GM18873 (cell line): ENCODE data around the gene ARHGAP6.
"Not testable (repeated sequence)": the region's sequence is repeated elsewhere in the genome, so short reads cannot be mapped to it uniquely, and the experiment has no call there.

Experiments
- ATAC-seq: cut with Tn5 transposase; IDR thresholded peaks from one replicate; pipeline ENCODE4 v1.9.1; 2021; ENCODE audit warnings: mild to moderate bottlenecking, moderate library complexity, moderate number of reproducible peaks; ENCODE audit not compliant: unreplicated experiment, low FRiP score

ARHGAP6 gene

DNA sequence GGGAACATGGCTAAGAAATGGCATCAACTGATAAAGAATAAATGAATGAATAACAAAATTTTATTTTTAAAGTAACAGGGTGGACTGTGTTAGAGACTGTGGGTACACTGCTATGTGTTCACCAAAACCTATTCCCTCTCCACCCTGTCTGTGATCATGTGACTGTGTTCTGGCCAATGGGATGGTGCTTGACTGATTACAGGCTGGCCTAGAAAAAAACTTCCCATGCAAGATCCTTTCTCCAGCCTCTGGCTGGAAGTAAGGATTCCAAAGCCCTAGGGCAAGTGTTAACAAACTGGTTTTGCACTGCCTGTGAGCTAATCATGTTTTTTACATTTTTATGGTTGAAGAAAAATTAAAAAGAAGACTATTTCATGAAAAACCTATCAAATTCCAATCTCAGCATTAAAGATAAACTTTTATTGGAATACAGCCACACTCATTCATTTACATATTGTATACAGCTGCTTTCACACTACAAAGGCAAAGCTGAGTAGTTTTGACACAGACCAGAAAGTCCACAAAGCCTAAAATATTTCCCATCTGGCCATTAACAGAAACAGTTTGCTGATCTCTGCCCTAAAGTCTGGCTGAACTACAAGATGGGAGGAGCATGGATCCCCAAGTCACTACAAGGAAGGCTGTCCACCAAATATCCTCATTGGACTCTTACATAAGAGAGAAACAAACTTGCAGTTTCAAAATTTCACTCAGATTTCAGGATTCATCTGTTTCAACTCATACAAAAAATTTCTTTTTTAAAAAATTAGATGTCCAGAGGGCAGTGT, 133.2 kb downstream of the ARHGAP6 start:
- ATAC-seq: no peak

DNA sequence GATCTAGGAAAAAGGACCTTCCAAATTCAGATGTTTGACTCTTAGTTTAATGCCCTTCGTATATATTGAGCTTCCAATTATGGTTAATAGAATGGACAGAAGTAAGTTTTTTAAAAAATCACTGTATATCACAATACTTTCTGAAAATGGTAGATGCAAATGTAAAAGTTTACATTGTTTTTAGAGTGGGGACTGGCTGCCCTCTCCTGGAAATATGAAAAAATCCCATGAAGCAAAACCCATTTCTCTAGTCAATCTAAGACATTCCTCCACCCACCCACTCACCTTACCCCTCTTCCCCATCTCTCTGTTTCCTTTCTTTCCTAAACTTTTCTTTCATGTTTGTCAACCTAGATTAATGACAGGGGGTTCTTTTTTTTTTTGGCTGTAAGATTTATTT, 134.5 kb downstream of the ARHGAP6 start:
- ATAC-seq: no peak

DNA sequence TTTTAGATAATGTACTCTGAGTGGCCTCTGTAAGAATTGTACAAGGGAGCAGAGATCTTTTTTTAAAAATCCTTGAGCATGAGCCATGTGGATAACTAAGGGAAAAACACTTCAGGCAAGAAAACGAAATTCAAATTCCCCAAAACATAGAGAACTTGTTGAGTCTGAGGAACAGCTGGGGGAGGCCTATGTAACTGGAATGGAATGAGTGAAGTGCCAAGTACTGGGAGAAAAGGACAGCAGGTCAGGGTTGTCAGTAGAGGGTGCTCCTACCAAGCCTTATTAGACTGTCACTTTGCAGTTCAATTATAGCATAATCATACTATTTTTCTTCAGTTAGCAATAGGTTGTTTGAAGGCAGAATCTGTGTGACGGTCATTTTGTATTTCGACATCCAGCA, 135.1 kb downstream of the ARHGAP6 start:
- ATAC-seq: no peak

DNA sequence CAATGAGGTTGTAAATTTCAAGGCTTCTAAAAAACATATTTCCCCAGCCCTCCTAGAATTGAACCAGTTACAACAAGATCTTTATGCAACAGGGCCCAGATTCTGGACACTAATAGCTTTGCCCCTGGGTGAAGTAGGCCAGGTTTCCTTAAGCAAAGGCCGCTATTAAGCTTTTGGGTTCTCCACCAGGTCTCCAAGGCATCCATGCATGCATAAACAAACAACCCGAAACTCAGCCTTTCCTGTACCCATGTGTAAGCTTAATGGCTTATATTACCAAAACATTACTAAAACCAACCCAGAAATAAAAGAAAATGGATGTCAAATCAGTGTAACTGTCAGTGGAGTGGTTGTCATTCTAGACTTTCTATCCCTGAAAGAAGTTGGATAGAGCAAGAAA, 137.1 kb downstream of the ARHGAP6 start:
- no peak for ATAC-seq

DNA sequence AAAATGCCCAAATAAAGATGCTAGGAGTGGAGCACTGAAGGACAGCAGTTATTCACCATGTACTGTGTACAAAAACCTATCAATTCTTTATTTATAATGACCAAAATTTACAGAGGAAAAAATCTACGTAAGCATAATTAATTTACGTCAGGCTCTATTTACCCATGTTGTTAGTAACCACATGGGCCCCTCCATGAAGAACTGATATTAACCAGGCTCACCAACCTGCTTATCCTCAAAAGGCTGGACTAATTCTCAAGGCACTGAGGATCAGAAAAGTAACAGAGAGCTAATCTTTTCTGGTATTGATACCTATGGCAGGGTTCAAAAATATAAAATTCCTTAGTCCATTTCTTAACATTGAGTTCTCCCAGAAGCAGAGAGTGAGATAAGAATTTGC, 140.0 kb downstream of the ARHGAP6 start:
- no peak for ATAC-seq

DNA sequence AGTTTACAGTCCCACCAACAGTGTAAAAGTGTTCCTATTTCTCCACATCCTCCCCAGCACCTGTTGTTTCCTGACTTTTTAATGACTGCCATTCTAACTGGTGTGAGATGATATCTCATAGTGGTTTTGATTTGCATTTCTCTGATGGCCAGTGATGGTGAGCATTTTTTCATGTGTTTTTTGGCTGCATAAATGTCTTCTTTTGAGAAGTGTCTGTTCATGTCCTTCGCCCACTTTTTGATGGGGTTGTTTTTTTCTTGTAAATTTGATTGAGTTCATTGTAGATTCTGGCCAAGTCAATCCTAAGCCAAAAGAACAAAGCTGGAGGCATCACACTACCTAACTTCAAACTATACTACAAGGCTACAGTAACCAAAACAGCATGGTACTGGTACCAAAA, 146.5 kb downstream of the ARHGAP6 start:
- not testable (repeated sequence) for ATAC-seq

DNA sequence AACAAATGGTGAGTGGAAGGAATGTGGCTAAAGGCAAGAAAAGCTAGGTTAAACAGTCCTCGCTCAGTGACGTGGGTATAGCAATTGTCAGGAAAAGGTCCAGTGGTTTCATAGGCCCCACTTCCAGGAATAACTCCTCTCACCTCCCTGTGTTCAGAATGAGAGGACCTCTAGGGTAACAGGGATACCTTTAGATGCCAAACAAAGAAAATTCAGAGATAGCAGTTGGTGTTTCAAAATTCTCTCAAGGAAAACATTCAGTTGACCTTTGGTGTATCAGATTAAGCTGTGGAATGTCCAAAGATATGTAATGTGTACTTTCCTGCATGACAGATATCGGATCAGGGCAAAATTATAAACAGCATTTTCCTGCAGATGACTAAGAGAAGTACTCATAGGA, 155.9 kb downstream of the ARHGAP6 start:
- no peak for ATAC-seq

DNA sequence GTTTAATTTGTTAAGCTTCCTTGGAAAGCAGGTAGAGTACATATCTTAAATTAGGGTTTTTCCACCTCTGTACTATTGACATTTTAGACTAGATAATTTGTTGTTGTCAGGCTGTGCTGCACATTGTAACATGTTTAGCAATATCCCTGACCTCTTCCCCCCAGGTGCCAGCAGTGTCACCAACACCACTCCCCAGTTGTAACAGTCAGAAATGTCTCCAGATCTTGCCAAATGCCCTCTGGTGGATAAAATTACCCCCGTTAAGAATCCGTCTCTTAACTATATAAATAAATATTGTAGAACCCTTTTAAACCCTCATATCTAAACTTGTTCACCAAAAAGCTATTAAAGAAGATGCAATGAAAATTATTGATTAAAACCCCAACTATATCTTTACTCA, 161.5 kb downstream of the ARHGAP6 start:
- ATAC-seq: no peak

DNA sequence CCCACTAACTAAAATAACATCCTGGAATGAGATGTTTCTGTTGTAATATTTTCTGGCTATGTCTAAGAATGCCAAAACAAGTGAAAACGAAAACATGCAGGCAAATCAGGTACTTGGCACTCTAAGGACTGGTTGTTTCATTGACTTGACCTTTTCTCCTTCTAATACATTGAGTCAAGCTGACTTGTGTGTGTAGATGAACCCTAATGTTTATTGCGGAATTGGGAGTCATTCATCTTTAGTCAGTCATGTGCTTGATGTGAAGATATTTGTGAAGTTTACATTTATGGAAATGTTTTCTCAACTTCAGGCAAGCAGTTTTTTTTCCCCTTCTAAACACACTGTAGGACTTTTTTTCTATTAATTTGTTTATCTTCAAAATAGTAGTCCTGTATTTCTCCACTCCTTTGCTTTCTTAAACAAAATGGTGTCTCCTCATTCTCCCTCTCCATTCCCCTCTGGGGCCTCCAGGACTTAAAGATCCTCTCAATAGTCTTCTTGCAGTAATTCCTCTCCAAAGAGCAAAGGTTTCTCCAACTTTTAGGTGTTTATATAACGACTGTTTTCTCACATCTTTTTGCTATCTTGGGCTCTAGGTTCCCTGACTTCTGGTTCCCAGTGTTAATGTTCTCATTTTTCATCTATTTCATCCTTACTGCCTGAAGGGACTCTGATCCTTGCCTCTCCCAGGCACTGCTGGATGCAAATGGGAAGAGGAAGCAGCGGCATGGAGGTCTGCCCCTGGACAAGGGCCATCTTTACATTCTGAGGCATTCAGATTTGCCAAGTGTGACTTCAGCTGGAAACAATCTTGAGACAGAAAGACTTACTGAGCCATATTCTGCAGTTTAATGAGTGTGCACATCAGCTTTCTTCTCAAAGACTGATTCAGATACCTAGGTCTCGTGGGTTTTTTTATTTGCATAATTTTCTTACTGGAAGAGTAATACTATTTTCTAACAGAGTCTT, 166.4 kb downstream of the ARHGAP6 start:
- ATAC-seq: no peak

DNA sequence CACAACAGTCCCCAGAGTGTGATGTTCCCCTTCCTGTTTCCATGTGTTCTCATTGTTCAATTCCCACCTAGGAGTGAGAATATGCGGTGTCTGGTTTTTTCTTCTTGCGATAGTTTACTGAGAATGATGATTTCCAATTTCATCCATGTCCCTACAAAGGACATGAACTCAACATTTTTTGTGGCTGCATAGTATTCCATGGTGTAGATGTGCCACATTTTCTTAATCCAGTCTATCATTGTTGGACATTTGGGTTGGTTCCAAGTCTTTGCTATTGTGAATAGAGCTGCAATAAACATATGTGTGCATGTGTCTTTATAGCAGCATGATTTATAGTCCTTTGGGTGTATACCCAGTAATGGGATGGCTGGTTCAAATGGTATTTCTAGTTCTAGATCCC, 174.3 kb downstream of the ARHGAP6 start:
- not testable (repeated sequence) for ATAC-seq

DNA sequence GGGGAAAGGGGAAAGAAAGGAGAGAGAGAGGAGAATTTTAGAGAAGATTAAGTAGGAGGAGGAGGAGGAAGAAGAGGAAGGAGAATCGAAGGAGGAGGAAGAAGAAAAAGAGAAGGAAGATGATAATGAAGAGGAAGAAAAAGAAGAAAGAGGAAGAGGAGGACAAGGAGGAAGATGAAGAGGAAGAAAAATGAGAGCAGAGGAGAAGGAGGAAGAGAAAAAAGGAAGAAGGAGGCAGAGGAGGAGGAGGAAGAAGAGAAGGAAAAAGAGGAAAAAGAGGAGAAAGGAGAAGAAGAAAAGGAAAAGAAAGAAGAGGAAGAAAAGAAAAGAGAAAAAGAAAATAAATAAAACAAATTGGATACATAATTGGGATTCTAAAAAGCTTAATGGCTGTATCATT, 181.4 kb downstream of the ARHGAP6 start:
- no peak for ATAC-seq

DNA sequence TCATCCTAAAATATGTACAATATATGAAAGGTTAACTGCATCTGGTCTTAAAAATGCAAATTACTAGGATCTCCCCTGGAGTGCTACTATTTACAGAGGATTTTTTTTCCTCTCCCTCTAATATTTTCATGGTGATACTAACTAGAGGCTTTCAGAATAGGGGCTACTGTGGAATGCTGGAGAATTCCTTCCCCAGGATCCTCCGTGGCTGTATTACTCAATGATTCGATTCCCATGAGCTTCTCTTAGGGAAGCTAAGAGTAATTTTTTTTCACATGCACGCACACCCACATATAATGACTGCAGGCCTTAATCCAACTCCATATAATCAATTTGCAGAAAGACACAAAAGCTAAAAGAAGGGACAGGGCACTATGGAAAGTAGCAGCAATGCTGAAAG, 184.7 kb downstream of the ARHGAP6 start:
- ATAC-seq: no peak

DNA sequence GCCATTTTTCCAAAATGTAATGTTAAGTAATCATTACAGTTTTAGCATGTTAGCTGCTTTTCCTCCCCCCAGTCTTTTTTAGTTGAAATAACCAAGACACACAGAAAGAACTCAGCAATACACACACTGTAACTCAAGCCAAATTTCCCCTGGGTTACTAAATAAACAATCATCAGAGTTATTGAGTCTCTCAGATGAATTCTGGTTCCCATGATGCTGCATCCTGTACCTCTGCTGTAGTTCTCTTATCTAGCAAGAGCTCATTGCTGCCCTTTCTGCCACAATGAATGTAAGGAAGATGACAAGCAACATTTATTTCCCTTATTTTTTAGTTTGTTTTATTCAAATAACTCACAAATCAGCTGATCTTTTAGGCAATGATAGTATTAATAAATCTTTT, 185.1 kb downstream of the ARHGAP6 start:
- no peak for ATAC-seq

DNA sequence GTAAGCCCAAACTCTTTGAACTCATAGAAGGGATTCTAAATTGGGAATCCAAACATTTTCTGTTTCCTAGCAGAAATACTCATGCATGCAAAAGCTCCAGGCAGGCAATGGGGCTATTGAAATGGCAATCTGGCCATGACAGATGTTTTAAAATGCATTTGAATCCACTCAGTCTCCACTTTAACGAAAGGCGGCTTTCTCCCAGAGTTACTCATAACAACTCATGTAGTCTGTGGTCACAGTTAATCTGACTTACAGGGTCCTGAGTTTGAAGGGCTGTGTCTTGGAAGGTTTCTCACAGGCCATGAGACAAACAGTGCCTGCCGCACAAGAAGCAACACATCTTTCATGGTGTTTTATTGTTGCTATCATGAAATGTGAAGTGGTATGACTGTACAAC, 186.8 kb downstream of the ARHGAP6 start:
- ATAC-seq: no peak

DNA sequence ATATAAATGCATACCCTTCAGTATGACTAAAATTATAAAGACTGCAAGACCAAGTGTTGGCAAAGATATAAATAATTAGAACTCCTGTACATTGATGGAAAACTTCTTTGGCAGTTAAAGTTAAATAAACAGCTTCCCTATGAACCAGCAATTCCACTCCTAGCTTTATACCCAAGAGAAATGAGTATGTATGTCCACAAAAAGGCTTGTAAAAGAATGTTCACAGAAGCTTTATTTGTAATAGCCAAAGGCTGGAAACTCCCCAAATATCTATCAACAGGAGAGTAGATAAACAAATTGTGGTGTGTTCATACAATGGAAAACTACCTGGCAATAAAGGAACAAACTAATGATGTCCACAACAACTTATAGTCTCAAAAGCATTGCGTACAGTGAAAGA, 187.7 kb downstream of the ARHGAP6 start:
- ATAC-seq: no peak

DNA sequence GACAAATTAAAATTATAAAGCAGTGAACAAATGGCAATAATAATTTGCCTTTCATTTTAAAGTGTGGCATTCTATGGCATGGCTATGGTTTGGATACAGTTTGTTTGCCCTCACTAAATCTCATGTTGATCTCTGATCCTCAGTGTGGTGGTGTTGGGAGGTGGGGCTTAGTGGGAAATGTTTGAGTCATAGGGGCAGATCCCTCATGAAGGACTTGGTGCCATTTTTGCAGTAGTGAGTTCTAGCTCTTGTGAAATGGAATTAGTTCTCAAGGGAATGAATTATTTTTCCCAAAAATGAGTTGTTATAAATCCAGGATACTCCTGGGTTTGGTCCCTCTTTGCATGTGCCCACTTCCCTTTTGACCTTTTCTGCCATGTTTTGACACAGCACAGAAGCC, 191.1 kb downstream of the ARHGAP6 start:
- no peak for ATAC-seq

DNA sequence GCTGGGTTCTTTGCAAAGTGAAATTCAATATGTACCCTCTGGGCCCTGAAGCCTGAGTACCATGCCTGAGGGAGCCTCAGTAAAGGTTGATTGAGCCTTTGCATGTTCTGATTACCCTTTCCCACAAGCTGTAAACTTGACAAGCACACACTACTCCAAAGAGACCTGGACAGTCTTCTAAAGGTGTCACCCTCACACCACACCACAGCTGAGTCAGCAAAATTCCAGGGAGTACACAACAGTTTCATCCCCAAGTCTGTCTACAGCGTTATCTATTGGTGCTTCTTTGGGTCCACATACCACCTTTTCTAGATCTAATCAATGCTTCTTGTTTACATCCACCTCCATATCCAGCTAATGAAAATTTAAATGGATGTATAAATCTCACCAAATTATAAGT, 191.7 kb downstream of the ARHGAP6 start:
- no peak for ATAC-seq

DNA sequence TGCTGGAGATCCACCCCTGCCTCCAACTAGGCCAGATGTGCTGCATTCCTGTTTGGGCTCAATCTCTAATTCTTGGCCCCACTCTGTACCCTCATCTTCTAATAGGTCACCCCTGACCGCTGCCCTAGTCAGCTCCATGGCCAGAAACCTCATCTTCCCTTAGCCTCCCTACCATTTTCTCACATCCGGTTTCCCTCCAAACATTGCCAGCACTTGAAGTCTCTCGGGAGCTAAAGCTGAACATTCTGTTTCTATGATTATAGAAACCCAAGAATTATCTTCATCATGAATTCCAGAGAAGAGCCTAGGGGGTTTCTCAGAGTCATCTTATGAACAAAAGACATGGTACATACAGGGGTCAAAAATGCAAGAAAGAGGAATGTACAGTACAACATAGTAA, 192.8 kb downstream of the ARHGAP6 start:
- no peak for ATAC-seq

DNA sequence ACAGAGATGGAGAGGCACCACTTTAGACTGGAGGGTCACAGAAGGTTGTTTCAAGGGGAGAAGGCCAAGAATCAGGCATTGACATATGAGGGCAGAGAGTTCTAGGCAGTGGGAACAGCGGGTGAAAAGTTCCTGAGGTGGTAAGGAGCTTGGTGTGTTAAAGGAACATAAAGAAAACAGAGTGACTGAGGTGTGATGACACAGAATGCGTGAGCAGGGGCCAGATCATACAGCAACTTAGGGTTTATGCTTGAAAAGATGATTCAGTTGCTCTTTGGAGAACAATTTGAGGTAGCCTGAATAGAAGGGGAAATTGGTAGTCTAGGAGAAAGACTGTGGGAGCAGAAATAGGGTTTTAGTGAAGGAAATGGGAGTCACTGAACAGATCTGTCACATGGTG, 193.3 kb downstream of the ARHGAP6 start:
- no peak for ATAC-seq

DNA sequence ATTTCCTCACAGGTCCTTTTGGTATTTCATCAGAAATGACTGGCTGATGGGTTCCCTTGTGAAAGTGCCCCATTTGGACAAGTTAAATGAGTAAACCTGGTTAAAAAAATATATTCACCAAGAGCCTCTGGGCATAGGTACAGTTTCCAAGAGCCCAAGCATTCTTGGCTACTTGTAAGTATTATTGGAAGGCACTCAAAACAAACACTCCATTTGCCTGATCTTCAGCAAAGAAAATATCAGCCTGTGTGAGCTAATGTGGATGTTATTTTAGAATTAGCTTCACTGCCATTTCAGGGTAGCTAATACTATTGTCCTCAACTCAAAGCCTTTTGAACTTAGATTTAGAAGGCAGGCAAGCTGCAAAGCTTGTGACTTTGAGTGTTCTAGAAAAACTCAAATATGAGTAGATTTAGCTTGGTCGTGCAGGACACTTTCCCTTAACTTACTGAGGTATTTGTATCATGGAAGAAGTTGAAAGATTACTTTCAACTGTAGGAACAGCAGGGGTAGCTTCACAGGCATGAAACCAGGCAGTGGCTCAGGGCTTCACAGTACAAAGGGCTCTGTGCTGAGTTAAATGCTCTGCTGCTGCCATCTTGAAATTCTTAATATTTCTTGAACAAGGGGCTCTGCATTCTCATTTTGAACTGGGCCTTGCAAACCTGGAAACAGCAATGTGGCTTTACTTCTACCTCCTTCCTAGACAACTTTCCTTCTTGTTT, 195.3 kb downstream of the ARHGAP6 start:
- no peak for ATAC-seq
